Transverse colon (tissue), 3 donors: ENCODE results near the gene NEUROG3.

ENCODE experiments used
- CTCF ChIP-seq, 5 experiments: fragments of 200-600 bp in 3 of 5; fragments of 450-650 bp in 2 of 5; sonication (generic) in 3 of 5; IDR thresholded peaks; 1 replicate in 2 of 5; 2 replicates in 3 of 5; pipeline ENCODE4 v1.5.1; 2016 to 2017; ENCODE audit warnings: antibody characterized with exemption in 5 of 5, inconsistent platforms in 3 of 5, mild to moderate bottlenecking in 2 of 5, moderate library complexity in 1 of 5
- POLR2A ChIP-seq: fragments of 450-650 bp; IDR thresholded peaks from one replicate; pipeline ENCODE4 v1.6.1; 2016; ENCODE audit warnings: antibody characterized with exemption, mild to moderate bottlenecking, moderate library complexity

- TF ChIP-seq CTCF (IDR thresholded peaks at IDR 0.05) (no peak), POLR2A (no peak)
Observed at GRCh38 chr10:69567920-69568319, 5.3 kb downstream of the NEUROG3 start.
